ENCODE data around the gene ROM1.

- no peak for TF ChIP-seq YY1 (IDR thresholded peaks at IDR 0.05; ENCODE audit: insufficient read depth, insufficient read length)
- no peak for TF ChIP-seq ZNF274 (IDR thresholded peaks at IDR 0.05; ENCODE audit: low read depth, low read length)
Observed at GRCh38 chr11:62573006-62573591, 40.0 kb upstream of the ROM1 start.

Measured in NT2/D1 (cell line).